GM23338 (cell line): ENCODE data around the gene HAT1. TPM values are rescaled to one million over a fixed set of nuclear protein-coding genes. Genes with fewer than 3 reads are reported as not detected.

Experiments used
- ATAC-seq: fragments of 200-7000 bp; cut with Tn5 transposase; 3 replicates; pipeline ENCODE4 v1.9.1; 2020
- DNase-seq: peaks from one replicate; pipeline ENCODE4 v3.0.0-alpha.2; 2015; ENCODE audit warnings: low spot score
- H2AFZ ChIP-seq: fragments of 200-600 bp; sonication (generic); 2 replicates; pipeline ENCODE4 v1.8.0; 2016; ENCODE audit warnings: antibody characterized with exemption, mild to moderate bottlenecking, moderate library complexity
- H3F3A ChIP-seq: fragments of 200-600 bp; sonication (generic); replicated peaks from 2 replicates; pipeline ENCODE4 v1.8.0; 2017; ENCODE audit warnings: antibody characterized with exemption, mixed run types, low read depth
- H3K27ac ChIP-seq: fragments of 200-600 bp; sonication (generic); 2 replicates; pipeline ENCODE4 v1.6.1; 2016; ENCODE audit warnings: low read depth
- H3K27me3 ChIP-seq: fragments of 200-600 bp; sonication (generic); 2 replicates; pipeline ENCODE4 v1.8.0; 2016; ENCODE audit warnings: mild to moderate bottlenecking, mixed run types, moderate library complexity; ENCODE audit not compliant: insufficient read depth
- H3K36me3 ChIP-seq: fragments of 200-600 bp; sonication (generic); 2 replicates; pipeline ENCODE4 v1.8.0; 2016; ENCODE audit warnings: mild to moderate bottlenecking; ENCODE audit not compliant: insufficient read depth
- H3K4me1 ChIP-seq: fragments of 200-600 bp; sonication (generic); 2 replicates; pipeline ENCODE4 v1.8.0; 2016; ENCODE audit warnings: mild to moderate bottlenecking, moderate library complexity; ENCODE audit not compliant: insufficient read depth
- H3K4me2 ChIP-seq: fragments of 200-600 bp; sonication (generic); 2 replicates; pipeline ENCODE4 v1.7.1; 2017; ENCODE audit warnings: mixed run types
- H3K4me3 ChIP-seq: fragments of 200-600 bp; sonication (generic); 2 replicates; pipeline ENCODE4 v1.6.1; 2016; ENCODE audit warnings: mixed run types
- H3K79me2 ChIP-seq: fragments of 200-600 bp; sonication (generic); replicated peaks from 2 replicates; pipeline ENCODE4 v1.8.0; 2017; ENCODE audit warnings: mild to moderate bottlenecking; ENCODE audit not compliant: insufficient read depth
- H3K9me2 ChIP-seq: fragments of 200-600 bp; sonication (generic); 2 replicates; pipeline ENCODE4 v1.8.0; 2017; ENCODE audit not compliant: insufficient read depth
- H4K20me1 ChIP-seq: fragments of 200-600 bp; sonication (generic); replicated peaks from 2 replicates; pipeline ENCODE4 v1.8.0; 2017; ENCODE audit warnings: mild to moderate bottlenecking; ENCODE audit not compliant: insufficient read depth
- H3K27ac Mint-ChIP-seq: 2 replicates; pipeline ENCODE4 v1.8.0; 2020; ENCODE audit warnings: inconsistent platforms, mild to moderate bottlenecking, moderate library complexity, mixed read lengths
- H3K27me3 Mint-ChIP-seq: 3 replicates; pipeline ENCODE4 v1.8.0; 2022; ENCODE audit warnings: low read depth, mild to moderate bottlenecking, moderate library complexity, mixed read lengths, inconsistent platforms; ENCODE audit not compliant: insufficient read depth, poor library complexity
- H3K36me3 Mint-ChIP-seq: 3 replicates; pipeline ENCODE4 v1.8.0; 2021; ENCODE audit warnings: low read depth, mild to moderate bottlenecking, inconsistent platforms, moderate library complexity, mixed read lengths
- H3K4me1 Mint-ChIP-seq: 3 replicates; pipeline ENCODE4 v1.8.0; 2020; ENCODE audit warnings: mild to moderate bottlenecking, inconsistent platforms, mixed read lengths
- H3K4me3 Mint-ChIP-seq: 3 replicates; pipeline ENCODE4 v1.8.0; 2021; ENCODE audit warnings: moderate library complexity, mild to moderate bottlenecking, inconsistent platforms, mixed read lengths
- H3K9me3 Mint-ChIP-seq: 3 replicates; pipeline ENCODE4 v1.8.0; 2020; ENCODE audit warnings: moderate library complexity, mild to moderate bottlenecking, inconsistent platforms, mixed read lengths
- CREB1 ChIP-seq: fragments of 250-450 bp; sonication (Bioruptor Pico); IDR thresholded peaks from 2 replicates; pipeline ENCODE4 v1.5.0; 2020; ENCODE audit warnings: low read depth, mild to moderate bottlenecking, moderate library complexity
- EZH2 ChIP-seq: fragments of 200-600 bp; sonication (generic); IDR thresholded peaks from one replicate; pipeline ENCODE4 v1.8.0; 2017; ENCODE audit warnings: antibody characterized with exemption, mild to moderate bottlenecking, low read depth; ENCODE audit not compliant: unreplicated experiment
- EZH2phosphoT487 ChIP-seq: fragments of 200-600 bp; sonication (generic); IDR thresholded peaks from one replicate; pipeline ENCODE4 v1.8.1; 2018; ENCODE audit warnings: antibody characterized with exemption; ENCODE audit not compliant: unreplicated experiment
- NANOG ChIP-seq: IDR thresholded peaks from 2 replicates; pipeline ENCODE4 v1.6.1; 2016; ENCODE audit warnings: antibody characterized with exemption, borderline replicate concordance
- POLR2AphosphoS5 ChIP-seq: IDR thresholded peaks from 2 replicates; pipeline ENCODE4 v1.6.1; 2016; ENCODE audit warnings: antibody characterized with exemption, low read depth
- REST ChIP-seq: IDR thresholded peaks from one replicate; pipeline ENCODE4 v1.6.1; 2018; ENCODE audit warnings: antibody characterized with exemption; ENCODE audit not compliant: unreplicated experiment
- STAT1 ChIP-seq: IDR thresholded peaks from one replicate; pipeline ENCODE4 v1.6.1; 2016; ENCODE audit warnings: antibody characterized with exemption; ENCODE audit not compliant: unreplicated experiment
- polyA plus RNA-seq: library from polyadenylated mRNA; unstranded; fragments of >200 nt; fragmentation: Nextera tagmentation; extraction: Ambion mirVana; gene quantifications from 2 replicates; pipeline ENCODE4 v1.2.1, GENCODE V29; 2016
- total RNA-seq: library from RNA; depleted of rRNA; stranded (reverse); fragments of >200 nt; shearing (Covaris generic); gene quantifications from 2 replicates; pipeline ENCODE4 v1.2.3, GENCODE V29; 2014
- TF ChIP-seq, protein P1 (sequence below): fragments of 250-450 bp; sonication (Bioruptor Pico); IDR thresholded peaks from 2 replicates; pipeline ENCODE4 v1.5.0; 2020; ENCODE audit warnings: mild to moderate bottlenecking, moderate library complexity
- TF ChIP-seq, protein P2 (sequence below), 2 experiments: fragments of 200-600 bp in 1 of 2; sonication (generic) in 1 of 2; conservative IDR thresholded peaks; 2 replicates each; pipeline versions ENCODE4 v1.5.1 to v1.6.1; 2016 to 2017; ENCODE audit warnings: antibody characterized with exemption in 2 of 2, low read depth in 2 of 2, mild to moderate bottlenecking in 2 of 2, moderate library complexity in 1 of 2

HAT1 gene
- total and polyA plus RNA-seq, 2 experiments from 2014 or later, result 67.2 to 67.5 TPM

DNA sequence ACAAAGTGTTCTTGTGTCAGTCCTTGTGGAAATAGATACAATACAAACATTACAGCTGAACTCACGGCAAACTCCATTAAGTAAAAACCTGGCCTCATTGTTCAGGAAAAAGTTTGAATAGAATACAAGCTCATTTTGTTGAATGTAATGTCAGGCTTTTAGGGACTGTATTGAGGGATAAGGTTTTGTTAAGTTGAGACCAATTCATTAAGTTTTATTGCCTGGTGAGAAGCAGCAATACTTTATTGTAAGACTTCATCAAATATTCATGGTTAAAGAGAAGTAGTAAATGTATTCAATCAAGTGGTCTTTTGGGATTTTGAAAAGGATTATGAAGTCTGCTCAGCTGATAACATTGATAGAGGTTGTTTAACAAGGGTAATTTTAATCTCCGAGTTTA is 42.0 kb downstream of the HAT1 start (continued):
- TF ChIP-seq, protein P1, sequence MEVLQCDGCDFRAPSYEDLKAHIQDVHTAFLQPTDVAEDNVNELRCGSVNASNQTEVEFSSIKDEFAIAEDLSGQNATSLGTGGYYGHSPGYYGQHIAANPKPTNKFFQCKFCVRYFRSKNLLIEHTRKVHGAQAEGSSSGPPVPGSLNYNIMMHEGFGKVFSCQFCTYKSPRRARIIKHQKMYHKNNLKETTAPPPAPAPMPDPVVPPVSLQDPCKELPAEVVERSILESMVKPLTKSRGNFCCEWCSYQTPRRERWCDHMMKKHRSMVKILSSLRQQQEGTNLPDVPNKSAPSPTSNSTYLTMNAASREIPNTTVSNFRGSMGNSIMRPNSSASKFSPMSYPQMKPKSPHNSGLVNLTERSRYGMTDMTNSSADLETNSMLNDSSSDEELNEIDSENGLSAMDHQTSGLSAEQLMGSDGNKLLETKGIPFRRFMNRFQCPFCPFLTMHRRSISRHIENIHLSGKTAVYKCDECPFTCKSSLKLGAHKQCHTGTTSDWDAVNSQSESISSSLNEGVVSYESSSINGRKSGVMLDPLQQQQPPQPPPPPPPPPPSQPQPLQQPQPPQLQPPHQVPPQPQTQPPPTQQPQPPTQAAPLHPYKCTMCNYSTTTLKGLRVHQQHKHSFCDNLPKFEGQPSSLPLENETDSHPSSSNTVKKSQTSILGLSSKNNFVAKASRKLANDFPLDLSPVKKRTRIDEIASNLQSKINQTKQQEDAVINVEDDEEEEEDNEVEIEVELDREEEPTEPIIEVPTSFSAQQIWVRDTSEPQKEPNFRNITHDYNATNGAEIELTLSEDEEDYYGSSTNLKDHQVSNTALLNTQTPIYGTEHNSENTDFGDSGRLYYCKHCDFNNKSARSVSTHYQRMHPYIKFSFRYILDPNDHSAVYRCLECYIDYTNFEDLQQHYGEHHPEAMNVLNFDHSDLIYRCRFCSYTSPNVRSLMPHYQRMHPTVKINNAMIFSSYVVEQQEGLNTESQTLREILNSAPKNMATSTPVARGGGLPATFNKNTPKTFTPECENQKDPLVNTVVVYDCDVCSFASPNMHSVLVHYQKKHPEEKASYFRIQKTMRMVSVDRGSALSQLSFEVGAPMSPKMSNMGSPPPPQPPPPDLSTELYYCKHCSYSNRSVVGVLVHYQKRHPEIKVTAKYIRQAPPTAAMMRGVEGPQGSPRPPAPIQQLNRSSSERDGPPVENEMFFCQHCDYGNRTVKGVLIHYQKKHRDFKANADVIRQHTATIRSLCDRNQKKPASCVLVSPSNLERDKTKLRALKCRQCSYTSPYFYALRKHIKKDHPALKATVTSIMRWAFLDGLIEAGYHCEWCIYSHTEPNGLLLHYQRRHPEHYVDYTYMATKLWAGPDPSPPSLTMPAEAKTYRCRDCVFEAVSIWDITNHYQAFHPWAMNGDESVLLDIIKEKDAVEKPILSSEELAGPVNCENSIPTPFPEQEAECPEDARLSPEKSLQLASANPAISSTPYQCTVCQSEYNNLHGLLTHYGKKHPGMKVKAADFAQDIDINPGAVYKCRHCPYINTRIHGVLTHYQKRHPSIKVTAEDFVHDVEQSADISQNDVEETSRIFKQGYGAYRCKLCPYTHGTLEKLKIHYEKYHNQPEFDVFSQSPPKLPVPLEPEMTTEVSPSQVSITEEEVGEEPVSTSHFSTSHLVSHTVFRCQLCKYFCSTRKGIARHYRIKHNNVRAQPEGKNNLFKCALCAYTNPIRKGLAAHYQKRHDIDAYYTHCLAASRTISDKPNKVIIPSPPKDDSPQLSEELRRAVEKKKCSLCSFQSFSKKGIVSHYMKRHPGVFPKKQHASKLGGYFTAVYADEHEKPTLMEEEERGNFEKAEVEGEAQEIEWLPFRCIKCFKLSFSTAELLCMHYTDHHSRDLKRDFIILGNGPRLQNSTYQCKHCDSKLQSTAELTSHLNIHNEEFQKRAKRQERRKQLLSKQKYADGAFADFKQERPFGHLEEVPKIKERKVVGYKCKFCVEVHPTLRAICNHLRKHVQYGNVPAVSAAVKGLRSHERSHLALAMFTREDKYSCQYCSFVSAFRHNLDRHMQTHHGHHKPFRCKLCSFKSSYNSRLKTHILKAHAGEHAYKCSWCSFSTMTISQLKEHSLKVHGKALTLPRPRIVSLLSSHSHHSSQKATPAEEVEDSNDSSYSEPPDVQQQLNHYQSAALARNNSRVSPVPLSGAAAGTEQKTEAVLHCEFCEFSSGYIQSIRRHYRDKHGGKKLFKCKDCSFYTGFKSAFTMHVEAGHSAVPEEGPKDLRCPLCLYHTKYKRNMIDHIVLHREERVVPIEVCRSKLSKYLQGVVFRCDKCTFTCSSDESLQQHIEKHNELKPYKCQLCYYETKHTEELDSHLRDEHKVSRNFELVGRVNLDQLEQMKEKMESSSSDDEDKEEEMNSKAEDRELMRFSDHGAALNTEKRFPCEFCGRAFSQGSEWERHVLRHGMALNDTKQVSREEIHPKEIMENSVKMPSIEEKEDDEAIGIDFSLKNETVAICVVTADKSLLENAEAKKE (CRISPR knock-in tag), result no peak
- TF ChIP-seq EZH2phosphoT487 (no peak), POLR2AphosphoS5 (no peak), EZH2 (no peak), NANOG (no peak), STAT1 (no peak), CREB1 (no peak)
- TF ChIP-seq, protein P2, sequence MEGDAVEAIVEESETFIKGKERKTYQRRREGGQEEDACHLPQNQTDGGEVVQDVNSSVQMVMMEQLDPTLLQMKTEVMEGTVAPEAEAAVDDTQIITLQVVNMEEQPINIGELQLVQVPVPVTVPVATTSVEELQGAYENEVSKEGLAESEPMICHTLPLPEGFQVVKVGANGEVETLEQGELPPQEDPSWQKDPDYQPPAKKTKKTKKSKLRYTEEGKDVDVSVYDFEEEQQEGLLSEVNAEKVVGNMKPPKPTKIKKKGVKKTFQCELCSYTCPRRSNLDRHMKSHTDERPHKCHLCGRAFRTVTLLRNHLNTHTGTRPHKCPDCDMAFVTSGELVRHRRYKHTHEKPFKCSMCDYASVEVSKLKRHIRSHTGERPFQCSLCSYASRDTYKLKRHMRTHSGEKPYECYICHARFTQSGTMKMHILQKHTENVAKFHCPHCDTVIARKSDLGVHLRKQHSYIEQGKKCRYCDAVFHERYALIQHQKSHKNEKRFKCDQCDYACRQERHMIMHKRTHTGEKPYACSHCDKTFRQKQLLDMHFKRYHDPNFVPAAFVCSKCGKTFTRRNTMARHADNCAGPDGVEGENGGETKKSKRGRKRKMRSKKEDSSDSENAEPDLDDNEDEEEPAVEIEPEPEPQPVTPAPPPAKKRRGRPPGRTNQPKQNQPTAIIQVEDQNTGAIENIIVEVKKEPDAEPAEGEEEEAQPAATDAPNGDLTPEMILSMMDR (conservative IDR thresholded peaks at IDR 0.05; ENCODE audit: low read depth in 2 of 2), result no peak

DNA sequence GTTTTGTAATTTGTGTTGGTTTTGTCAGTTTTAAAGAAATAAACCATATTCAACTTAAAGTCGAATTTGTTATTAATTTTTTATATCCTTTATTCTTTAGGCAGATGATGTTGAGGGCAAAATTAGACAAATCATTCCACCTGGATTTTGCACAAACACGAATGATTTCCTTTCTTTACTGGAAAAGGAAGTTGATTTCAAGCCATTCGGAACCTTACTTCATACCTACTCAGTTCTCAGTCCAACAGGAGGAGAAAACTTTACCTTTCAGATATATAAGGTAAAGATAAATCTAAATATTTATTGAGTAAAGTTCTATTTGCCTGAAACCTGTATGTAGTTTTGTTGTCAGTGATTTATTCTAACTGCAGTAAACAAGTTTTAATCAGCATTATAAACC is 43.0 kb downstream of the HAT1 start:
- no peak overlapping the region for H3K4me3 ChIP-seq
- Mint-ChIP-seq H3K9me3 (no peaks in the 10 kb centered on the region), H3K27ac (no peak overlapping the region), H3K36me3 (peaks cover 18% of the 10 kb centered on the region; the same call in 2 of the 3 replicates), H3K4me1 (no peaks in the 10 kb centered on the region), H3K4me3 (no peak overlapping the region), H3K27me3 (peaks cover 3% of the 10 kb centered on the region)
- H3K9me2 ChIP-seq, result no peaks in the 10 kb centered on the region
- H3K27me3 ChIP-seq, result no peaks in the 10 kb centered on the region
- no peak for DNase-seq
- H4K20me1 ChIP-seq, result peaks cover 14% of the 10 kb centered on the region; the same call in 1 of the 2 replicates
- no peak overlapping the region for H3K27ac ChIP-seq
- H3K79me2 ChIP-seq, result 0 out of 2 replicates have a peak, but pooled peaks cover 4% of the 10 kb centered on the region
- TF ChIP-seq EZH2 (no peak), REST (no peak)
- TF ChIP-seq, protein P2 (conservative IDR thresholded peaks at IDR 0.05; ENCODE audit: low read depth in 2 of 2), result no peak
- H2AFZ ChIP-seq, result no peak overlapping the region
- no peaks in the 10 kb centered on the region for H3K4me1 ChIP-seq
- no peak overlapping the region for H3K4me2 ChIP-seq
- no peak for ATAC-seq
- no peaks in the 10 kb centered on the region for H3F3A ChIP-seq
- 0 out of 2 replicates have a peak, but pooled peaks cover 12% of the 10 kb centered on the region for H3K36me3 ChIP-seq
